ENCODE measurements around the gene CTCFL.

CTCFL gene, protein sequence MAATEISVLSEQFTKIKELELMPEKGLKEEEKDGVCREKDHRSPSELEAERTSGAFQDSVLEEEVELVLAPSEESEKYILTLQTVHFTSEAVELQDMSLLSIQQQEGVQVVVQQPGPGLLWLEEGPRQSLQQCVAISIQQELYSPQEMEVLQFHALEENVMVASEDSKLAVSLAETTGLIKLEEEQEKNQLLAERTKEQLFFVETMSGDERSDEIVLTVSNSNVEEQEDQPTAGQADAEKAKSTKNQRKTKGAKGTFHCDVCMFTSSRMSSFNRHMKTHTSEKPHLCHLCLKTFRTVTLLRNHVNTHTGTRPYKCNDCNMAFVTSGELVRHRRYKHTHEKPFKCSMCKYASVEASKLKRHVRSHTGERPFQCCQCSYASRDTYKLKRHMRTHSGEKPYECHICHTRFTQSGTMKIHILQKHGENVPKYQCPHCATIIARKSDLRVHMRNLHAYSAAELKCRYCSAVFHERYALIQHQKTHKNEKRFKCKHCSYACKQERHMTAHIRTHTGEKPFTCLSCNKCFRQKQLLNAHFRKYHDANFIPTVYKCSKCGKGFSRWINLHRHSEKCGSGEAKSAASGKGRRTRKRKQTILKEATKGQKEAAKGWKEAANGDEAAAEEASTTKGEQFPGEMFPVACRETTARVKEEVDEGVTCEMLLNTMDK

DNA sequence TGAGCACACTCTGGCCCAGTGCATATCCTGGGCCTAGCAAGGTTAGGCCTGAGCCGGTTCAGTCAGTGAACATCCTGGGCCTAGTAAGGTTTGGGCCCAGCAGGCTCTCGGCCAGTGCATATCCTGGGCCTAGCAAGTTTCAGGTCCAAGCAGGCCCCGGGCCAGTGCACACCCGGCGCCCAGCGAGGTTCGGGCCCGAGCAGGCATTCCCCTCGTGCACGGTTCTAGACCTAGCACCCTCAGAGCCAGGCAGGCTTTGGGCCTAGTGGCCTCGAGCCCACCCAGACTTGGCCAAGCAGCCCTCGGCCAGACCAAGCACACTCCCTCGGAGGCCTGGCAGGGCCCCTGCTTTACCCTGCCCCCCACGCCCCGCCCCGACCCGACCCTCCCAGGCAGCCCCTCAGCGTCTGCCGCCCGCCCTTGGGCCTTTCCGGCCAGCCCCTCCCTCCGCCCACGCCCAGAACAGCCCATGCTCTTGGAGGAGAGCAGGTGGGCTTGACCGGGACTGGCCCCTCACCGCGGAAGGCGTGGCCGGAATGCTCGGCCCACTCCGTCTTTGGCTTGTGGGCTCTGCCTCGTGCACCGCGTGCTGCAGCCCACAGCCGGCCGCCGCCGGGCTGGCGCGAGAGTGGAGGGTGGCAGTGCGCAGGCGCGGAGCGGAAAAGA, at the start of gene CTCFL:
Gene CTCFL (minus strand): TSS at position 630 of the 666 bp plus-strand sequence. CDS start 935 bp downstream, outside the sequence.
- no peak for DNase-seq (ENCODE audit: low spot score)

DNA sequence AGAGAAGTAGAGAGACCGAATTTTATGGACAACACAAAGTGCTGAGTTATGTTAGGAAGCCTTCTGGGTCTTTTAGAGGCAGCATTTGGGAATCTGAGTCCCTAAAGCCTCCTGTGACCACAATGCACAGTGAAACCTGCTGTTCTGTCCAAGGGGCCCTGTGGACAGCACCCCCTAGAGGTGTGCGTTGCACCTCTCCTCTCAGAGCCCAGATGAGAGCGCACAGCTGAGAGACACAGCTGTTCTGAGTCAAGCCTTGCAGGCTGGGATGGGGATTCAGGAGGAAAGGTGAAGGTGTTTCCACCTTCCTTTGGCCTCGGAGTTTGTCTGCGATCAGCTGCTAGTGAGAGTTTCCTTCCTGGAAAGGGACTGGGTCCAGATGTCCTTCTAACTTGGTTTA, 49.0 kb upstream of the CTCFL start:
- DNase-seq (ENCODE audit: low spot score), result no peak

- DNase-seq (ENCODE audit: low spot score), result no peak
Measured at GRCh38 chr20:57573242-57573641, 48.3 kb upstream of the CTCFL start.

GRCh38 chr20:57571782-57572416, 47.0 kb upstream of the CTCFL start:
- no peak for DNase-seq (ENCODE audit: low spot score)

DNA sequence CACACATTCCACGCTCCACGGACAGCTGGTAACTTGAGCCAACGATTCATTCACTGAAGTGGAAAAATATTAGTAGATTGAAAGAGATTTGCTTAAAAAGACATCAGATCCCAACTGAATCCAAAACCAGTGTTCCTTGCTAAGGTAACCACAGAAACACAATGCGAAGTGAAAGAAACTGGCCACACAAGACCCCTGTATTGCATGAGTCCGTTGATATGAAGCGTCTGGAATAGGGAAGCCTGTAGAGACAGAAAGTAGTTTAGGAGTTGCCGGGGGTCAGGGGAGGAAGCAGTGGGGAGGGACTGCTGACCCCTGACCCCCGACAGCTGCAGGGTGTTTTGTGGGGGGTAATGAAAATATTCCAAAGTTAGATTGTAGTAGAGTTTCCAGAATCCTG, 46.0 kb upstream of the CTCFL start:
- DNase-seq (ENCODE audit: low spot score), result no peak

DNA sequence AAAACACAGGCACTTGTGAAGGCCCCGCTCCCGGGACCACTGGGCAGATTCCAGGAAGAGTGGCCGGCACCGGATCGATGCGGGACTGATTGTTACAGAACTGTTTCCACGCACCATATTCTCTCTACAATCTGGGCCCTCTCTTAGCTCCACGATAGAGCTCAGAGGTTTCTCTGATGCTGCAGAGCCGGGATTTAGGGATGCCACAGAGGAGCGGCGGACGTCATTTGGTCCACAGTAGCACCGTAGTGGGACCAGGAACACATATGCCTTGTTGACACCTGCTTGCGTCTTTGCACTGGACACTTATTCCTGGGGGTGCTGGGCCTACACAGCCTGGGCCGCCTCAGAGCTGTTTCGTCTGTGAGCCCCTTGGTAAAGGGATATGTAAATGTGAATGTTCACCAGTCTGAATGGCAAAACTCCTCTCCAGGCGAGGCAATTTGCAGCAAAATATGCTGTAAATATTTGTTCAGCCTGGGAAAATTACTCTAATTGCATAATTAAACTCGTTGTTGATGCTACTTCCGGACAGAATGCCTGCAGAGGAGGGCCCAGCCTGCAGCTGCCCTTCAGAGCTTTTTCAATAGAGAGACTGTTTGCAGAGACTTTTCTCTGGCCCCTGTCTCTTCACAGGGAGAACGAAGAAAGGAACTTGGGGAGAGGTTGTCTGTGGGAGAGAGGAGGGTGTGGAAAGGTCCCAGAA, 45.4 kb upstream of the CTCFL start:
- DNase-seq (ENCODE audit: low spot score), result no peak

DNA sequence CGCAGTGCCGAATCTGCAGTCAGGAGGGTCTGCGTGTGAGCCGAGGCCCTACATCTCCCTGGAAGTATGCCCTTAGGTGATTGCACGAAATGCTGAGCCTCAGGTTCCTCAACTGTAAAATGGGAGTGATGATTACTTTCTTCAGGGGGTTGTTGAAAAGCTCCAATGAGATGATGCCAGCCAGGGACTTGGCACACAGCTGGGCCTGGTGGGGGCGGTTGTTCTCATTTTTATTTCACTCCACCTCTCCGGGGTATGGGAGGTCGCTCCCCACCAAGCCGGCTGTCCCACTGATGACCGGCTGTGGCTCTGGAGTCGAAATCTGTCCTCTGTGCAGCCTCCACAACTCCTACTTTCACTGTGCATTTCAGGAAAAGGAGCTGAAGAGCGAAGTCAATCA, 44.0 kb upstream of the CTCFL start:
- no peak for DNase-seq (ENCODE audit: low spot score)

GRCh38 chr20:57568088-57568896, 43.4 kb upstream of the CTCFL start:
- no peak for DNase-seq (ENCODE audit: low spot score)

DNA sequence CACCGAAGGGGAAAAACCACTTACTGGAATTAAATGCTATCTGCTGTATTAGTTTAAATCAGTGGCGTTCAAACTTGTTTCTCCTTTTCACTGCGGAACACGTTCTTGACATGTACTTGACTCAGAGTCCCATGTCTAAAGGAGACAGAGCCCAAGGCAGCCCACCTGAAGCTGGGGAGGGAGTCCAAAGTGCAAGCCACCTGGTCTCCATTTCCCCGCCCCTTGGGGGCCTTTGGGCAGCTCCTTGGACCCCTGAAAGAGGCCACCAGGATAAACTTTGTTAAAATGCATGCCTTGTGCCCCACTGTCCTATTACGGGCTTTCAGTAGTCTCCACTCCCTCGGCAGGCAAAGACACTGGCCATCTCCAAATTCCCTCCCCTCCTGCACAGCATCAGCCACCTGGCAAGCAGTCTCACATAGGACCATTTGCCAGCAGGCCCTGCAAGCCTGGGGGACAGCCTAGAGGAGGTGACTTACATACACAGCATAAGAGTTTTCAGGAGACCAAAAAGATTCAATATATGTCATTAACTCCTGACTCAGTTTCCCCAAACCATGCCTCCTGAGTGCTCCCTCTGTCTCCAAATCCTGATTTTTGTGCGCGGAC, 42.6 kb upstream of the CTCFL start:
- DNase-seq (ENCODE audit: low spot score), result no peak

DNA sequence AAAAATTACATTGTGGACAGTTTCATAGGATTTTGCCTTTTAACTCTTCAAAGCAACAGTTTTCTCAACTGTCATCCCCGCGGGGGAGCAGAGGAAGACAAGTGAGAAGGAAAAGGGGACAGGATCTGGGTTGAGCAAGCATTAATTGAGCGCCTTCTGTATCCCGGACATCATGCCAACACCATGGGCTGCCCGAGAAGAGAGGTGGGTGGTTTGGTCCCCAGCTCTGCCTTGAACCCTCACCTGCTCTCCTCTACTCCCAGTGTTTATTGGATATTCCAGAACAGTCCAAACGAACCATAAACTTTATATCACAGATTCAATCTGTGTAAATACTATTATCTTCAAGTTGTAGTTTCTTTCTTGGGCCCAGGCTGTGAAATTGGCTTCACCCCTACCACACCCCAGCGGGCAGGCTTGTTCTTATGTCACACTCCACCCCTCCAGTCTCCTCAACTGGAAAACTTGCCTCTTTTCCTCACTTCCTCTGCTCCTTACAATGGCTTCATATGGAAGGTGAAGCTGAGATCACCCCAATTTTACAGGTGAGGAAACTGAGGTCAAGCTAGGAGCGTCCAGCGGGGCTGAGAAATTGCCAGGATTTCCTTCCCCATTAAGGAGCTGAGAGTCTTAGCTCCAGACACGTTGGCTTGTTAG, 42.0 kb upstream of the CTCFL start:
- DNase-seq (ENCODE audit: low spot score), result no peak

GRCh38 chr20:57566399-57566798, 41.5 kb upstream of the CTCFL start:
- no peak for DNase-seq (ENCODE audit: low spot score)

DNA sequence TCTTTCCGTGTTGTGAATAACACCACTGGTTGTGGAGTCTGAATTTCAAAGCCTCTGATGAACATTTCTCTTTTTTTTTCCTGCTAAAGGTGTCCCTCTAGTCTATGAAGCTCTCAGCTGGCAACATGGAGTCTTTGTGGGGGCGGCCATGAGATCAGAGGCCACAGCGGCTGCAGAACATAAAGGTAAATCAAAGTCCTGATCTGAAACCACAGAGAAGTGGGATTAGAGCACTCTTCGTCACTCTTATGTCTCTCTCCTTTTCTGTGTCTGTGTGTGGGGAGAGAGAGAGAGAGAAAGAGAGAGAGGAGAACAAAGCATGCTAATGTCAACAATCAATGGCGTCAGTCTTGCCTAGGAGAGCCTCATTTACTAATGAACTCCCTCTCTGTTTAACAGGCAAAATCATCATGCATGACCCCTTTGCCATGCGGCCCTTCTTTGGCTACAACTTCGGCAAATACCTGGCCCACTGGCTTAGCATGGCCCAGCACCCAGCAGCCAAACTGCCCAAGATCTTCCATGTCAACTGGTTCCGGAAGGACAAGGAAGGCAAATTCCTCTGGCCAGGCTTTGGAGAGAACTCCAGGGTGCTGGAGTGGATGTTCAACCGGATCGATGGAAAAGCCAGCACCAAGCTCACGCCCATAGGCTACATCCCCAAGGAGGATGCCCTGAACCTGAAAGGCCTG, 40.2 kb upstream of the CTCFL start:
- DNase-seq (ENCODE audit: low spot score), result no peak

GRCh38 chr20:57564180-57564802, 39.4 kb upstream of the CTCFL start:
- no peak for DNase-seq (ENCODE audit: low spot score)

- no peak for DNase-seq (ENCODE audit: low spot score)
Measured at GRCh38 chr20:57563522-57563921, 38.6 kb upstream of the CTCFL start.

DNA sequence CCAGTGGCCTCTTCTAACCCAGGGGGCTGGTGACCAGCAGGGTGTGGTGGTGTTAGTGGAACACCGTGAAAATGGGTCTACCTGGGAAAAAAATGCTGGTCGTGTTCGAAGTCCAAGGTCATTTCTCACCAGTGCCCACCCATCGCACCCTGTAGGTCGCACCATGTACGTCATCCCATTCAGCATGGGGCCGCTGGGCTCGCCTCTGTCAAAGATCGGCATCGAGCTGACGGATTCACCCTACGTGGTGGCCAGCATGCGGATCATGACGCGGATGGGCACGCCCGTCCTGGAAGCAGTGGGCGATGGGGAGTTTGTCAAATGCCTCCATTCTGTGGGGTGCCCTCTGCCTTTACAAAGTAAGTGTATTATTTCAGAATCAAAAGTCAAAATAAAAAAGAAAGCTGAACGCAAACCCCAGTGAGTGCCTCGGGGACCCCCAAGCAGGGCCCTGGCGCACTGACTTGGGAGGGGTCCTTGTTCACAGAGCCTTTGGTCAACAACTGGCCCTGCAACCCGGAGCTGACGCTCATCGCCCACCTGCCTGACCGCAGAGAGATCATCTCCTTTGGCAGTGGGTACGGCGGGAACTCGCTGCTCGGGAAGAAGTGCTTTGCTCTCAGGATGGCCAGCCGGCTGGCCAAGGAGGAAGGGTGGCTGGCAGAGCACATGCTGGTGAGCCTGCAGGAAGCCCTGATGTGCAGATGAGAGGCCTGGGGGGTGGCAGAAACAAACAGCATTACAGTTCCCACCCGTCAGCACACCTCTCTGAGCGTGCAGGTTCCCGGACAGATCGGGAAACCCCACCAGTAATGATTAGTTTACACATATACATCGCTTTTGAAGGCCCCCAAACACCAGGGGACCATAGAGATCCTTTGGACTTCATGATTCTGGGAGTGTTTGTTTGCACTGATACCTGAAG, 37.9 kb upstream of the CTCFL start:
- no peak for DNase-seq (ENCODE audit: low spot score)

- DNase-seq (ENCODE audit: low spot score), result no peak
Measured at GRCh38 chr20:57561356-57562279, 36.7 kb upstream of the CTCFL start.

Measured in ecto neural progenitor cell (in vitro differentiated cells).